Retinal pigment epithelial cell (primary cell): ENCODE data around the gene NME9.

ENCODE experiments used
- DNase-seq: peaks from one replicate; pipeline ENCODE4 v3.0.0-alpha.2; 2010; ENCODE audit warnings: low read depth
- H3K4me3 ChIP-seq: 2 replicates; pipeline ENCODE4 v1.5.1; 2011; ENCODE audit warnings: mild to moderate bottlenecking, low read length, control low read depth, moderate library complexity
- TF ChIP-seq, protein P1 (sequence below): conservative IDR thresholded peaks from 2 replicates; pipeline ENCODE4 v1.5.1; 2011; ENCODE audit warnings: low read depth, low read length, control low read depth, inconsistent platforms

Gene NME9

DNA sequence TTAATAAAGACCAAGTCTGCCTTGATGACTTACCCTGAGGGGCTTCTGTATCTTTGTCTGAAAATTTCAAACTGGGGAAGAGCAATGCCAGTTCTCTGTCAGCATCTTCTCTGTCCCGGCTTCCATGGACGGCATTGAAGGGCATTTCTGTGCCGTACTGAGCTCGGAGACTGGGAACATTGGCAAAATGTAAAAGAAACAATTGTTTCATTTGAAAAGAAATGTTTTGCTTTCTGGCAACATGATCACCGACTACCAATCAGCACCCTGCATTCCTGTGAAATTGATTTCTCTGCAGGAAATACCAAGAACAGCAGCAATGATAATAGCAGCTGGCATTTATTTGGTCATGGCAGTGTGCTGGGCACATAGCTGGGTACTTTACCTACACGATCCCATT, 26.2 kb downstream of the NME9 start:
- no peak overlapping the region for H3K4me3 ChIP-seq
- no peak for DNase-seq
- TF ChIP-seq, protein P1, sequence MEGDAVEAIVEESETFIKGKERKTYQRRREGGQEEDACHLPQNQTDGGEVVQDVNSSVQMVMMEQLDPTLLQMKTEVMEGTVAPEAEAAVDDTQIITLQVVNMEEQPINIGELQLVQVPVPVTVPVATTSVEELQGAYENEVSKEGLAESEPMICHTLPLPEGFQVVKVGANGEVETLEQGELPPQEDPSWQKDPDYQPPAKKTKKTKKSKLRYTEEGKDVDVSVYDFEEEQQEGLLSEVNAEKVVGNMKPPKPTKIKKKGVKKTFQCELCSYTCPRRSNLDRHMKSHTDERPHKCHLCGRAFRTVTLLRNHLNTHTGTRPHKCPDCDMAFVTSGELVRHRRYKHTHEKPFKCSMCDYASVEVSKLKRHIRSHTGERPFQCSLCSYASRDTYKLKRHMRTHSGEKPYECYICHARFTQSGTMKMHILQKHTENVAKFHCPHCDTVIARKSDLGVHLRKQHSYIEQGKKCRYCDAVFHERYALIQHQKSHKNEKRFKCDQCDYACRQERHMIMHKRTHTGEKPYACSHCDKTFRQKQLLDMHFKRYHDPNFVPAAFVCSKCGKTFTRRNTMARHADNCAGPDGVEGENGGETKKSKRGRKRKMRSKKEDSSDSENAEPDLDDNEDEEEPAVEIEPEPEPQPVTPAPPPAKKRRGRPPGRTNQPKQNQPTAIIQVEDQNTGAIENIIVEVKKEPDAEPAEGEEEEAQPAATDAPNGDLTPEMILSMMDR: no peak

DNA sequence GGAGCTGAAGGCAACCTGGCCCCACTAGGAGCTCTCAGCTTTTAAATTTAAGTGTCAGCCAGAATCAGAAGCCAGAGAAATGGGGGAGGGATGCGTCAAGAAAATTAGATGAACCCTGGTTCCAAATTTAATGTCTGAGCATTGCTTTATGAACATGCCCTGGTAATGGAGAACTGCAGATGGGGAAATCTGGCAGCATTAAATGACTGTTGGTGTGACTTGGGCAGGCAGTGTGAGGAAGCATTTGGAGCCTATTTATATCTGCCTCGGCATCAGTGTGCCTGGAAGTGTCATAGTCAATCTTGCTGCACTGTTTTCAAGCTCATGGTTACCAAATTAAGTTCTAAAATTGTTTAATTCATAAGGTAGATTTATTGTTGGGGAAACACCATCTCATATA, 29.0 kb downstream of the NME9 start:
- no peak overlapping the region for H3K4me3 ChIP-seq
- no peak for DNase-seq
- TF ChIP-seq, protein P1: no peak

DNA sequence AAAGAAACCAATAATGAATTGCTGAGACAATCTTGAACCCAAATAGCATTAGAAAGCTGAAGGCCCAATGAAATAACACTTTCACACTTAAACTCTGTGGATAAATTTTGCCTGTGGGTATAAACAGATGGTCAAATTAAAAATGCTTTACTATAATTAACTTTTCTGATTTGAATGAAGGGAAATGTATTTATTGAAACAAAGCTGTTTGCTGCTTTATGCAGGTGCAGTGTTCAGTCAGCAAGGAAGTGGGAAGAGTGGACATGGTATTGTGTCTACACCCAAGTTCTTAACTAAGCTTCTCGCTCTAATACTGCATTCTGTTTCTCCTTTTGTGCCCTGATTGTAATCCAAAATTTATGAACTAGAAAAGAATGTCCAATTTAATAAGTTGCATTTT, 31.8 kb downstream of the NME9 start:
- no peak overlapping the region for H3K4me3 ChIP-seq
- DNase-seq: no peak
- TF ChIP-seq, protein P1: no peak

DNA sequence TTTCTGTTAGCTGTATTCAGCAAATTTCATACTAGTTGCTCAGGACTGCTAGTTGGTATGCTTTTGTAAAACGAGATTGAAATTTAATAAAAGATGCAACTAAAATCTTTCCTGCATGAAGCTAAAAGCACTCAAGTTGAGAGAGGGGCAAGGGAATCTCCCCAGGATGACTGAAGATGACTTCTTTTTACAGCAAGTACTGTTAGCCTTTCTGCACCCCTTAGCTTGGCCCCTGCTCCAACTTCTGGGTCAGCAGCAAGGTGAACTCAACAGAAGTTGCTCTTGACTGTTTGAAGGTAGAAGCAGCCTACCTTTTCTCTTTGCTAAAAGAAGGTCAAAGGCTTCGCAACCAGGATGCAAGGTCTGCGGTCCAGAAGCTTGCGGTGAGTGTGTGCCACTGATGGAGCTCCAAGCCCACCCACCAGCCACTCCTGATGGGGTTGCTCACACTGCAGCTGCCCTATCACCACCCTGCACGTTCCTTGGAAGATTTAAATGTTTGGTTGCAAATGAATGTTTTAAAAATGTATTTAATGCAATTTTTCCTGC, 32.5 kb downstream of the NME9 start:
- no peak overlapping the region for H3K4me3 ChIP-seq
- DNase-seq: no peak
- TF ChIP-seq, protein P1: no peak

DNA sequence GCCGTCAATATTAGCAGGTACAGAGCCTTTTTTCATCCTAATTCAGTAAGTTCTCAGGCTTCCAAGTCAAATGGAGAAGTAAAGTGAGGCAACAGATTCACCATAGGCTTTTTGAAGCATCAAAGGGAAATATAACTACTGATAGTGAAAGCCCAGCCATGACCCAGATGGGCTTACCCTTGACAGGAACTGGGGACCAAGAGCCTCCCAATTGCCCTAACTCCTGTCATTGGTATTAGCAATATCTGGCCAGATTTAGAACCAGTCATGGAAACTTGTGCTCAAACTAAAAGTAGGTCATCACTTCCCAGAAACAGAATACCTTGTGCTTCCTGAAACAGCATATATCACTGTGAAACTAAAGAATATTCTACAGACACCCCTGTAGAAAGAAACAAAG, 33.0 kb downstream of the NME9 start:
- no peak for DNase-seq
- no peak overlapping the region for H3K4me3 ChIP-seq
- TF ChIP-seq, protein P1: no peak

DNA sequence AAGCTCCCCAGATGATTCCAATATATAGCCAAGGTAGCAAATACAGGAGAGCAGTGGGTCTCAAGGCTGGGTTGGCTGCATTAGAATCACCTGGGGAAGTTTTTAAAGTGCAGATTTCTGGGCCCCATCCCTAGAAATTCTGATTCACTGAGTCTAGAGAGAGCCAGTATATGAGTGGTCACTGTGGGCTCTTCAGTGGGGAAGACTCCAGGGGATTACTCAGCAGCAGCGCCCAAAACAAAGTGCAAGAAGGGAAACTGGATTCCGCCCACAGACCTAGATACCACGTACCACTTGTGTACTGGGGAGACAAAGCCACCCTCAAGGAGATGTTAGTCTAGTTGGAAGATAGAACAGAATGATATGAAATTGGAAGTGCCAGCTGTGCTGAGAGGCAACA, 40.0 kb downstream of the NME9 start:
- TF ChIP-seq, protein P1: no peak
- DNase-seq: no peak
- H3K4me3 ChIP-seq: no peak overlapping the region

DNA sequence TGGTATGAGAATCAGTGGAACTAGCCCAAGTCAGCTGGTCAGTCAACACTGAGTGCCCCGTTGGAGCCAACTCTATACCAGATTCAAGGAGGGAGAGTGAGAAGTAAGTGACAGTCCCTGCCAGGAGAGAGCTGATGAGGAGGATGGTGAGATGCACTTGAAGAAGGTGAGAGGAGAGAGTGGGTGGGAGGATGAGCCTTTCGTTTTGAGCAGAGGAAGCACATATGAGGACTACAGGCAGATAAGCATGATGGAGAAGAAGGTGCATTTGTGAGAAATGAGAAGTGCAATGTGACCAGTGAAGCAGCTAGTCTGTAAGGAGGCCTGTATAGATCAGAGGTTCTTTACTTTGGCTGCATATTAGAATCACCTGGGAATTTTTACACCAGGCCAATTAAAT, 40.4 kb downstream of the NME9 start:
- no peak for DNase-seq
- TF ChIP-seq, protein P1: no peak
- no peak overlapping the region for H3K4me3 ChIP-seq
